Astrocyte of the cerebellum (primary cell): Measurements from ENCODE around the gene XIRP2.

Source experiments
- DNase-seq: peaks from one replicate; pipeline ENCODE4 v3.0.0-alpha.2; 2011; ENCODE audit warnings: low read depth
- H3K4me3 ChIP-seq: 2 replicates; pipeline ENCODE4 v1.5.1; 2011; ENCODE audit warnings: mild to moderate bottlenecking, low read depth, low read length, moderate library complexity
- in situ Hi-C: cut with HindIII; loops from 2 replicates; pipeline ENCODE4 v1.10.0; 2017; ENCODE audit warnings: low sequenced_read_pairs
- TF ChIP-seq, protein P1 (sequence below): IDR thresholded peaks from 2 replicates; pipeline ENCODE4 v1.5.1; 2012; ENCODE audit warnings: low read length, low read depth, moderate library complexity, mild to moderate bottlenecking; ENCODE audit errors: missing control alignments

Gene XIRP2

DNA sequence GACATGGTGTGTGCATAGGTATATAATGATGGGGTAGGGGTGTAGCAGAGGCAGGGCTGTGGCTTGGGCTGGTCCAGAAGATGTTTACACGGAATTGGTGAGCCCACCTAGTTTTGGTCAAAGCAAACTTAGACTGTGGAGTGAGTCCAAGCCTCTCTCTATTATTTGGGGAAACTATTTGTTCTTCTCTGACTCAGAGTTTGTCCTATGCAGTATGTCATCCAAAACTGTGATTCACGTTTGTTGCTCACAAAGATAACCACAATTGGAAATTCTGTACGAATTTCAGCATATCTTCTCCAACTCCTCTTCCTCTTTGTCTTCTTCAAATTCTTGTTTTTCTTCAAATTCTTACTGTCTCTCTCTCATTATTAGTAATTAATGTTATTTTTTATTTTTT lies 292.9 kb downstream of the XIRP2 start:
- TF ChIP-seq, protein P1, sequence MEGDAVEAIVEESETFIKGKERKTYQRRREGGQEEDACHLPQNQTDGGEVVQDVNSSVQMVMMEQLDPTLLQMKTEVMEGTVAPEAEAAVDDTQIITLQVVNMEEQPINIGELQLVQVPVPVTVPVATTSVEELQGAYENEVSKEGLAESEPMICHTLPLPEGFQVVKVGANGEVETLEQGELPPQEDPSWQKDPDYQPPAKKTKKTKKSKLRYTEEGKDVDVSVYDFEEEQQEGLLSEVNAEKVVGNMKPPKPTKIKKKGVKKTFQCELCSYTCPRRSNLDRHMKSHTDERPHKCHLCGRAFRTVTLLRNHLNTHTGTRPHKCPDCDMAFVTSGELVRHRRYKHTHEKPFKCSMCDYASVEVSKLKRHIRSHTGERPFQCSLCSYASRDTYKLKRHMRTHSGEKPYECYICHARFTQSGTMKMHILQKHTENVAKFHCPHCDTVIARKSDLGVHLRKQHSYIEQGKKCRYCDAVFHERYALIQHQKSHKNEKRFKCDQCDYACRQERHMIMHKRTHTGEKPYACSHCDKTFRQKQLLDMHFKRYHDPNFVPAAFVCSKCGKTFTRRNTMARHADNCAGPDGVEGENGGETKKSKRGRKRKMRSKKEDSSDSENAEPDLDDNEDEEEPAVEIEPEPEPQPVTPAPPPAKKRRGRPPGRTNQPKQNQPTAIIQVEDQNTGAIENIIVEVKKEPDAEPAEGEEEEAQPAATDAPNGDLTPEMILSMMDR = no peak
- in situ Hi-C loops = no loop called here
- DNase-seq = peak; percentile 39
- H3K4me3 ChIP-seq = no peak overlapping the region

DNA sequence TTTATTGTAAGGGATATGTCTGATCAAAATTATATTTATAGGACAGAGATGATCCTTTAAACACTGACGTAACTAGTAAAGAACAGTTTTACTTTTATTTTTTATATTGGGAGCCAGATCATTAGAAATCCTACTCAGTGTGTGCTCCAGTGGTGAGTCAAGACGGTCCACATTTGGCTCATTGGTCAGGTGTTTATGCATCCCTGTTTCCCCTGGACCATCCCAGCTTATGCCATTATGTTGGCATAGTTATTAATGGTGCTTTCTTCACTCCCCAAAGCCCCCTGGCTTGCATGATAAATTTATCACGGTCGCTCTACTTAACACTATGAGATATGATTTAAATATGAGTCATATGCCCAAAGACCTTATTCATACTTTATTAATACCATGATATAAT lies 293.4 kb downstream of the XIRP2 start:
- DNase-seq = no peak
- in situ Hi-C loops = no loop called here
- H3K4me3 ChIP-seq = no peak overlapping the region
- TF ChIP-seq, protein P1 = no peak

DNA sequence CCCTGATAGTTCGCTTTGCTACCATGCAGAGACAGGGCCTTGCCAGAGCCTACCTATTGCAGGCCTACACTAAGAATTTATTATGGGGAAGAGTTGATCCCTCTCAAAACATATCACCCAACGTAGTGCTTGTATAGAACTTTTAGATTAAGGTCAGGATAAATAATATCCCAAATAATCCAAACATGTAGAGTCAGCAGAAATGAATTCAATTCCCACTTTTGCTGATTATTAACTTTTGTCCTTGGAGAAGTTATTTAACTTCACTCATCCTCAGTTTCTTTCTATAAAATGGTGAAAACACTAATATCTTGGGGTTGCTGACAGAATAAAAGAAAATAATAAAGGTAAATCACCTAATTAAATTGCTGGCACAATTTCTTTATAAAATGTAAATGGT lies 294.1 kb downstream of the XIRP2 start:
- TF ChIP-seq, protein P1 = no peak
- DNase-seq = no peak
- in situ Hi-C loops = no loop called here
- H3K4me3 ChIP-seq = no peak overlapping the region

DNA sequence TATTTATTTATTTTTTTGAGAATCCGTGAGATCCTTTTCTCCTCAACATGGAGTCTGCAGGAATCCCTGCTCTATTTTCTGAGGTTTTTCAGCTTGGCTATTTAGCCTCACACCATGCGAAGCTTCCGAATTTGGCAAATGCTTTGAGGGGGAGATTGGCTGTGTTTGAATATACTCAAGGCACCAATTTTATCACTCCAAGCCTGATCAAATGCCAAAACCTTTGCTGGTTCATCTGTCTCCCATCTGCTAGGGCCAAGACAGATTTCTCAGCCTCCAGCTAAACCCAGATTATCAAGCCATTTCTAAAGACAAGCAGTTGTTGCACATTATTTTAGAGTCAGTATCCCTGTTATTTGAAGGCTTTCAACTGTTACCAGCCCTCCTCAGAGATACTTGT lies 295.7 kb downstream of the XIRP2 start:
- no peak overlapping the region for H3K4me3 ChIP-seq
- TF ChIP-seq, protein P1 = no peak
- in situ Hi-C loops = no loop called here
- no peak for DNase-seq

DNA sequence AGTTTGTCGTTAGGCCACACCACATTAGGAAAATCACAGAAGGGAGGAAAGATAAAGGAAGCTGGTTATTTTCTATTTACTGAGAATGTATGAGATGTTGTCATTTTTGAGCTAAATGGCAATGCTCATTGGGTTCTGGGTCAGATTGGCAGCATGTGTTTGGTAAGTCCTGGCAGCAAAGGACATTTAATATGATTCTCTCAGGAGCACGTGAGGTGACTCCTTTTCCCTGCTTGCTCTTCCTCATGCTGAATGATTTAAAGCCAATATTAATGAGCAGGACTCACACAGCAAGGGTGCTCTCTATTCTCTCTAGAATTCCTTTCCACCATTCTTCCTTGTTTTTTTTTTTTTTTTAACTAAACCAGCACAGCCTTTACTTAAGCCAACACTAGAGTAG lies 298.2 kb downstream of the XIRP2 start:
- H3K4me3 ChIP-seq = no peak overlapping the region
- in situ Hi-C loops = no loop called here
- DNase-seq = no peak
- TF ChIP-seq, protein P1 = no peak

DNA sequence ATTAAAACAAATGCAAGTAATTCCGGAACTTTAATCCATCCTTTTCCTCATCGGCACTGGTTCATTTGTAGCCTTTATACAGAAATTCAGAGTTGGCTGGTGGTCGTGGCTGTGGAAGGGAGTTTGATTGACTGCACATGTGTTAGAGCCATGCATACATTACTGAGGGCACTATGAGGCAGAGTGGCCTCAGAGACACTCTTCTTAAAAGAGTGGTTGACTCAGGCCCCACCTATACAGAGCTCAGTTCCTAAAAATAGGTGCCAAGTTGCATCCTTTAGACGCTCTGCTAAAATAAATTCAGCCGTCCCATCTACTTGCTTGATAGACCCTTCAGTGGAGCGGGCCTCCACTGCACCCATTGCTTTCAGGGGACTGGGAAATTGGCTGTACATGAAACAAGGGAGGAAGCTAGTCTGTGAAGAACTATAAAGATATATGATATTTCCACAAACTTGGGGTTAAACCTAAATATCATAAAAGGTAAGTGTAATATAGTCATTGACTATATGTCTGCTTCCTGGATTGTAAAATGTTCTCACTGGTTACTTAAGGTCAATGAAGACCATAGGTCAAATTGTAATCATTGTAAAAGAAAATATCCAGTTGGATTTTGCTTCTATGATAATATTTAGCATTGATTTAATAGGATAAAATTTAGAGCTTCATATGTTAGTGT lies 298.9 kb downstream of the XIRP2 start:
- no peak for DNase-seq
- TF ChIP-seq, protein P1 = no peak
- no peak overlapping the region for H3K4me3 ChIP-seq
- in situ Hi-C loops = no loop called here
